Neural progenitor cell (in vitro differentiated cells): ENCODE results near the gene ARNT2. TPM values are rescaled to one million over a fixed set of nuclear protein-coding genes. Genes with fewer than 3 reads are reported as not detected.

Experiments used
- DNase-seq: peaks from one replicate; pipeline ENCODE4 v3.0.0-alpha.2; 2016; ENCODE audit warnings: low spot score
- H2AFZ ChIP-seq: fragments of 200-600 bp; sonication (generic); replicated peaks from 2 replicates; pipeline ENCODE4 v1.6.1; 2016; ENCODE audit warnings: antibody characterized with exemption
- H3F3A ChIP-seq: fragments of 200-600 bp; sonication (generic); 2 replicates; pipeline ENCODE4 v1.6.1; 2016; ENCODE audit warnings: antibody characterized with exemption, low read depth
- H3K27ac ChIP-seq: fragments of 200-600 bp; sonication (generic); 2 replicates; pipeline ENCODE4 v1.5.1; 2016; ENCODE audit warnings: mild to moderate bottlenecking
- H3K27me3 ChIP-seq: fragments of 200-600 bp; sonication (generic); 2 replicates; pipeline ENCODE4 v1.6.1; 2016; ENCODE audit warnings: mild to moderate bottlenecking, moderate library complexity
- H3K36me3 ChIP-seq: fragments of 200-600 bp; sonication (generic); 2 replicates; pipeline ENCODE4 v1.5.1; 2016
- H3K4me1 ChIP-seq: fragments of 200-600 bp; sonication (generic); 2 replicates; pipeline ENCODE4 v1.6.1; 2016; ENCODE audit warnings: mixed run types
- H3K4me2 ChIP-seq: fragments of 200-600 bp; sonication (generic); 2 replicates; pipeline ENCODE4 v1.6.1; 2016
- H3K4me3 ChIP-seq: fragments of 200-600 bp; sonication (generic); 2 replicates; pipeline ENCODE4 v1.5.1; 2016
- H3K79me2 ChIP-seq: fragments of 200-600 bp; sonication (generic); 2 replicates; pipeline ENCODE4 v1.6.1; 2016; ENCODE audit warnings: low read depth
- H3K9ac ChIP-seq: fragments of 200-600 bp; sonication (generic); 2 replicates; pipeline ENCODE4 v1.6.1; 2016
- H3K9me3 ChIP-seq: fragments of 200-600 bp; sonication (generic); 2 replicates; pipeline ENCODE4 v1.5.1; 2016; ENCODE audit warnings: low read depth
- H4K20me1 ChIP-seq: fragments of 200-600 bp; sonication (generic); 2 replicates; pipeline ENCODE4 v1.6.1; 2016; ENCODE audit warnings: low read depth
- H3K27ac Mint-ChIP-seq: 3 replicates; pipeline ENCODE4 v1.8.0; 2021; ENCODE audit warnings: mixed read lengths
- H3K27me3 Mint-ChIP-seq: 2 replicates; pipeline ENCODE4 v1.8.0; 2022; ENCODE audit warnings: low read depth, mild to moderate bottlenecking, inconsistent platforms, moderate library complexity, mixed read lengths; ENCODE audit not compliant: insufficient read depth
- H3K36me3 Mint-ChIP-seq: 3 replicates; pipeline ENCODE4 v1.8.0; 2021; ENCODE audit warnings: mixed read lengths
- H3K4me1 Mint-ChIP-seq: 3 replicates; pipeline ENCODE4 v1.8.0; 2021; ENCODE audit warnings: mixed read lengths
- H3K4me3 Mint-ChIP-seq: 3 replicates; pipeline ENCODE4 v1.8.0; 2021; ENCODE audit warnings: mild to moderate bottlenecking, moderate library complexity, mixed read lengths
- H3K9me3 Mint-ChIP-seq: 3 replicates; pipeline ENCODE4 v1.8.0; 2020; ENCODE audit warnings: mixed read lengths
- CTCF ChIP-seq: fragments of 200-600 bp; sonication (generic); IDR thresholded peaks from 2 replicates; pipeline ENCODE4 v1.5.1; 2017; ENCODE audit warnings: antibody characterized with exemption, mild to moderate bottlenecking
- EZH2 ChIP-seq: fragments of 200-600 bp; sonication (generic); IDR thresholded peaks from 2 replicates; pipeline ENCODE4 v1.6.1; 2017; ENCODE audit warnings: antibody characterized with exemption, mild to moderate bottlenecking, moderate library complexity
- EZH2phosphoT487 ChIP-seq: fragments of 200-600 bp; sonication (generic); IDR thresholded peaks from 2 replicates; pipeline ENCODE4 v1.6.1; 2017; ENCODE audit warnings: antibody characterized with exemption
- total RNA-seq: library from RNA; depleted of rRNA; stranded (reverse); fragments of >200 nt; gene quantifications from 2 replicates; pipeline ENCODE4 v1.2.3, GENCODE V29; 2015; ENCODE audit warnings: low replicate concordance

Gene ARNT2
- total RNA-seq, 1 donor from 2014 or later: 15.7 TPM

DNA sequence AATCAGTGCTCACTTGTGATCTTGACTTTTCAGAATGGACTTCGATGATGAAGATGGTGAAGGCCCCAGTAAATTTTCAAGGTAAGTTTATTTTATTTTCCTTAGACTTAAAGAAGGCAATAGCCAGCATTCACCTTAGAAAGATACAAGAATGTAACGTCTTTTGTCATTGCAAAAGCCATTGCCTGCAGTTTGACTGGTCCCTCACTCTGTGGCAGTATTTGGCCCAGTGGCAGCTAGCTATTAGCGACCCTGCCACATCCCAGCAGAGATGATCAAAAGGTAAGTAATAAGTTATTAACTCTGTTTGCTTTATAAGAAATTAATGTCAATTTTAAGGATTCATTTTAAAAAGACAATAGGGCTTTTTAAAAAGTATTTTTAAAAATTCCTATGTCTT, 53.7 kb downstream of the ARNT2 start:
- no peak overlapping the region for H3K4me3 ChIP-seq
- no peak overlapping the region for H3K27ac ChIP-seq
- no peak for DNase-seq
- H3K36me3 Mint-ChIP-seq: peaks cover 27% of the 10 kb centered on the region
- no peaks in the 10 kb centered on the region for H3K79me2 ChIP-seq
- H3K4me3 Mint-ChIP-seq: no peak overlapping the region
- no peaks in the 10 kb centered on the region for H3K9me3 ChIP-seq
- H4K20me1 ChIP-seq: peaks cover 21% of the 10 kb centered on the region
- H3K9ac ChIP-seq: no peak overlapping the region
- H3K4me1 ChIP-seq: no peaks in the 10 kb centered on the region
- no peaks in the 10 kb centered on the region for H3K36me3 ChIP-seq
- H3F3A ChIP-seq: no peaks in the 10 kb centered on the region
- H3K27me3 Mint-ChIP-seq: peaks cover 7% of the 10 kb centered on the region
- H3K9me3 Mint-ChIP-seq: no peaks in the 10 kb centered on the region
- no peak for TF ChIP-seq CTCF
- no peak for TF ChIP-seq EZH2phosphoT487
- no peak for TF ChIP-seq EZH2
- H3K27ac Mint-ChIP-seq: no peak overlapping the region
- no peaks in the 10 kb centered on the region for H3K4me1 Mint-ChIP-seq
- no peak overlapping the region for H2AFZ ChIP-seq
- no peak overlapping the region for H3K4me2 ChIP-seq
- H3K27me3 ChIP-seq: peaks cover 4% of the 10 kb centered on the region

DNA sequence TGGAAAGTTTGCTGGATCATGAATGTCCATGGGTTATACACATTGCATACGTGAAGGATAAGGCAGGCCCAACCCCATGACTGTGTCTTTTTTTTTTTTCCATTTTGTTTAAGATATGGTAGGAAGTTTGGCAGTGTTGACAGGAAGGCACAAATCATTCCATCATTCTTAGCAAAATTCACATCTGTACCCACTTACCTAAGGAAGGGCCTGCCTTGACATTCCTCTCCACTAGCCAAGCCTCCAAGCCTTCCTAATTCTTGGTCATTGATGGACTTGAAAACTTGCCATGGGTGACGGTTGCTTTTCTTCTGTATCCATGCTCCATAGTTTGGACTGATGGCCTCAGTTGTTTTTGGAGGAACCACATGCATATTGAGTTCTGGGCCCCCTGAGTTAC, 54.4 kb downstream of the ARNT2 start:
- peaks cover 28% of the 10 kb centered on the region for H3K36me3 Mint-ChIP-seq
- no peaks in the 10 kb centered on the region for H3K79me2 ChIP-seq
- H3K27ac Mint-ChIP-seq: no peak overlapping the region

DNA sequence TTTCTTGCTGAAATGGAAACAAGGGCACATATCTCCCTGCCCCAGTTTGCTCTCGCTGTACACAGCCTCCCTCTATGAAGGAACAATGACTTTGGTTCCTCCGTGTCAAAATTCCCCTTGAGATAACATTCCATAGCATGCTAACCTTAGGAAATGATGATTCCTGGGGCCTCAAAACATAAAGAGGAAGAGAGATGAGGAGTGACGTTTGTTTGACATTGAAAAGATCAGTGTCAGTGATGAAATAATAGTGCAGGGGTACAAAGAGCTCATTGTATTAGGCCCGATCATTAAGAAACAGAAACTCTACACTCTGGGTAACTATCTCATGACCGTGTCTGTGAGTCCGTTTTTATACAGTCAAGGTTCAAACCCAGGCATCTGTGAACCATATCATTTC, 55.2 kb downstream of the ARNT2 start:
- H3K4me2 ChIP-seq: no peak overlapping the region
- Mint-ChIP-seq H3K4me3 (no peak overlapping the region), H3K4me1 (peaks cover 2% of the 10 kb centered on the region), H3K27ac (no peak overlapping the region), H3K36me3 (peaks cover 28% of the 10 kb centered on the region), H3K9me3 (no peaks in the 10 kb centered on the region), H3K27me3 (peaks cover 7% of the 10 kb centered on the region)
- no peaks in the 10 kb centered on the region for H3K4me1 ChIP-seq
- no peaks in the 10 kb centered on the region for H3K36me3 ChIP-seq
- no peak overlapping the region for H3K4me3 ChIP-seq
- H3K79me2 ChIP-seq: no peaks in the 10 kb centered on the region
- H2AFZ ChIP-seq: no peak overlapping the region
- peaks cover 4% of the 10 kb centered on the region for H3K27me3 ChIP-seq
- TF ChIP-seq EZH2 (no peak), CTCF (no peak)
- H3K27ac ChIP-seq: no peak overlapping the region
- H4K20me1 ChIP-seq: peaks cover 21% of the 10 kb centered on the region
- H3K9me3 ChIP-seq: no peaks in the 10 kb centered on the region
- H3K9ac ChIP-seq: no peak overlapping the region
- H3F3A ChIP-seq: no peaks in the 10 kb centered on the region
- no peak for DNase-seq

More for the DNA sequence above, 54.4 kb downstream of the ARNT2 start:
- Histone ChIP-seq H2AFZ (no peak overlapping the region), H3K36me3 (no peaks in the 10 kb centered on the region), H3K4me3 (no peak overlapping the region), H3K4me2 (no peak overlapping the region), H3K9ac (no peak overlapping the region), H3K27ac (no peak overlapping the region), H3K27me3 (peaks cover 4% of the 10 kb centered on the region), H4K20me1 (peaks cover 21% of the 10 kb centered on the region), H3F3A (no peaks in the 10 kb centered on the region), H3K4me1 (no peaks in the 10 kb centered on the region), H3K9me3 (no peaks in the 10 kb centered on the region)
- TF ChIP-seq EZH2 (no peak), EZH2phosphoT487 (no peak), CTCF (no peak)
- H3K27me3 Mint-ChIP-seq: peaks cover 7% of the 10 kb centered on the region
- H3K4me1 Mint-ChIP-seq: no peaks in the 10 kb centered on the region
- no peak for DNase-seq
- no peak overlapping the region for H3K4me3 Mint-ChIP-seq
- H3K9me3 Mint-ChIP-seq: no peaks in the 10 kb centered on the region
